H1 (cell line): ENCODE data around the gene TLX1. TPM values are rescaled to one million over a fixed set of nuclear protein-coding genes. Genes with fewer than 3 reads are reported as not detected.

Source experiments
- CTCF ChIA-PET: fragments of 300-600 bp; sonication (Branson Sonifier 250); formaldehyde crosslinking; loops from one replicate; lab custom pipeline; 2021; ENCODE audit not compliant: partially characterized antibody; lab: Charles Lee
- POLR2A ChIA-PET: fragments of 300-600 bp; sonication (Branson Sonifier 250); formaldehyde crosslinking; loops from one replicate; lab custom pipeline; 2021; ENCODE audit warnings: inconsistent platforms; ENCODE audit not compliant: partially characterized antibody; lab: Charles Lee
- DNase-seq, 2 experiments: peaks; one replicate each; pipeline versions ENCODE4 v3.0.0 to v3.0.0-alpha.2; 2010 to 2022; ENCODE audit warnings: low spot score in 2 of 2, low read depth in 1 of 2, mixed read lengths in 1 of 2
- FAIRE-seq: peaks from 2 replicates; lab custom pipeline; 2011; peaks lifted over from hg19 to GRCh38; lab: Jason Lieb, UNC
- H2AFZ ChIP-seq: 2 replicates; pipeline ENCODE4 v1.8.1; 2012; ENCODE audit warnings: low read length, inconsistent platforms
- H2AK5ac ChIP-seq: 2 replicates; pipeline ENCODE4 v1.6.1; 2013; ENCODE audit warnings: low read depth, low read length
- H2BK120ac ChIP-seq: replicated peaks from 2 replicates; pipeline ENCODE3; 2013; ENCODE audit warnings: low read depth, low read length, inconsistent platforms
- H2BK12ac ChIP-seq: 2 replicates; pipeline ENCODE4 v1.6.1; 2013; ENCODE audit warnings: low read depth, low read length
- H2BK15ac ChIP-seq: 2 replicates; pipeline ENCODE4 v1.6.1; 2013; ENCODE audit warnings: low read length
- H2BK20ac ChIP-seq: 2 replicates; pipeline ENCODE4 v1.6.1; 2013; ENCODE audit warnings: low read length
- H2BK5ac ChIP-seq: 2 replicates; pipeline ENCODE4 v1.6.1; 2013; ENCODE audit warnings: low read depth, low read length
- H3K14ac ChIP-seq: 2 replicates; pipeline ENCODE4 v1.6.1; 2013; ENCODE audit warnings: inconsistent platforms; ENCODE audit not compliant: insufficient read length
- H3K18ac ChIP-seq: 2 replicates; pipeline ENCODE4 v1.6.1; 2013; ENCODE audit warnings: low read length; ENCODE audit errors: extremely low read depth
- H3K23ac ChIP-seq: 2 replicates; pipeline ENCODE4 v1.6.1; 2013; ENCODE audit warnings: inconsistent platforms; ENCODE audit not compliant: insufficient read length
- H3K23me2 ChIP-seq: 2 replicates; pipeline ENCODE4 v1.6.1; 2013; ENCODE audit warnings: low read depth, low read length
- H3K27ac ChIP-seq: 2 replicates; pipeline ENCODE4 v1.6.1; 2011; ENCODE audit warnings: low read depth, low read length, inconsistent platforms
- H3K27me3 ChIP-seq, 4 experiments: replicated peaks in 1 of 4; 1 replicate in 1 of 4; 2 replicates in 3 of 4; pipeline versions ENCODE4 v1.6.1 to v1.8.1; 2011 to 2013; ENCODE audit warnings: low read length in 3 of 4, mild to moderate bottlenecking in 3 of 4, inconsistent platforms in 2 of 4, mixed read lengths in 2 of 4, moderate library complexity in 1 of 4; ENCODE audit not compliant: control insufficient read depth in 3 of 4, insufficient read depth in 3 of 4; ENCODE audit errors: extremely low read depth in 1 of 4
- H3K36me3 ChIP-seq, 4 experiments: 2 replicates each; pipeline versions ENCODE4 v1.6.1 to v1.8.1; 2011 to 2013; ENCODE audit warnings: mild to moderate bottlenecking in 4 of 4, low read length in 3 of 4, moderate library complexity in 2 of 4, control low read depth in 1 of 4, inconsistent platforms in 1 of 4; ENCODE audit not compliant: insufficient read depth in 4 of 4, control insufficient read depth in 2 of 4
- H3K4ac ChIP-seq: replicated peaks from 2 replicates; pipeline ENCODE3; 2013; ENCODE audit warnings: low read length, low read depth, mixed read lengths, inconsistent platforms; ENCODE audit not compliant: insufficient read length
- H3K4me1 ChIP-seq, 4 experiments: replicated peaks in 1 of 4; 1 replicate in 1 of 4; 2 replicates in 3 of 4; pipeline versions ENCODE4 v1.6.1 to v1.8.1; 2011 to 2013; ENCODE audit warnings: low read length in 3 of 4, inconsistent platforms in 2 of 4, mixed read lengths in 1 of 4; ENCODE audit not compliant: insufficient read depth in 4 of 4, control insufficient read depth in 3 of 4
- H3K4me2 ChIP-seq, 2 experiments: 2 replicates each; pipeline versions ENCODE4 v1.6.1 to v1.8.1; 2011 to 2013; ENCODE audit warnings: low read depth in 2 of 2, low read length in 2 of 2, control low read depth in 1 of 2, inconsistent platforms in 1 of 2, mild to moderate bottlenecking in 1 of 2; ENCODE audit not compliant: insufficient read depth in 1 of 2
- H3K4me3 ChIP-seq, 4 experiments: fragments of 200-600, 300-600 bp in 1 of 4; sonication (generic), shearing (Covaris generic), sonication (Bioruptor Twin) in 1 of 4; 2 replicates each; pipeline versions ENCODE4 v1.5.1 to v1.8.1; 2011 to 2016; ENCODE audit warnings: low read length in 4 of 4, low read depth in 3 of 4, control low read depth in 2 of 4, inconsistent platforms in 2 of 4, mild to moderate bottlenecking in 2 of 4, mixed read lengths in 1 of 4, moderate library complexity in 1 of 4; ENCODE audit not compliant: insufficient read depth in 2 of 4; ENCODE audit errors: extremely low read depth in 1 of 4
- H3K56ac ChIP-seq: replicated peaks from 2 replicates; pipeline ENCODE3; 2013; ENCODE audit warnings: low read depth, mild to moderate bottlenecking, mixed read lengths, low read length, inconsistent platforms; ENCODE audit not compliant: insufficient read length
- H3K79me1 ChIP-seq: 2 replicates; pipeline ENCODE4 v1.6.1; 2013; ENCODE audit warnings: low read depth, low read length, control low read depth
- H3K79me2 ChIP-seq, 2 experiments: 2 replicates each; pipeline versions ENCODE4 v1.6.1 to v1.8.1; 2012 to 2013; ENCODE audit warnings: low read length in 2 of 2, mild to moderate bottlenecking in 2 of 2, inconsistent platforms in 1 of 2; ENCODE audit not compliant: insufficient read depth in 2 of 2, control insufficient read depth in 1 of 2
- H3K9ac ChIP-seq, 4 experiments: replicated peaks in 1 of 4; 1 replicate in 1 of 4; 2 replicates in 3 of 4; pipeline versions ENCODE4 v1.6.1 to v1.8.1; 2011 to 2013; ENCODE audit warnings: low read depth in 3 of 4, low read length in 3 of 4, control low read depth in 2 of 4, mild to moderate bottlenecking in 2 of 4, moderate library complexity in 2 of 4, inconsistent platforms in 1 of 4; ENCODE audit errors: extremely low read depth in 1 of 4
- H3K9me3 ChIP-seq, 2 experiments: 2 replicates each; pipeline versions ENCODE4 v1.6.1 to v1.8.1; 2012 to 2013; ENCODE audit warnings: mild to moderate bottlenecking in 2 of 2, moderate library complexity in 2 of 2, control low read depth in 1 of 2, inconsistent platforms in 1 of 2, low read depth in 1 of 2, low read length in 1 of 2, mixed read lengths in 1 of 2; ENCODE audit not compliant: insufficient read depth in 2 of 2
- H4K20me1 ChIP-seq, 2 experiments: replicated peaks in 1 of 2; 2 replicates each; pipeline versions ENCODE3 to v1.8.1; 2011 to 2013; ENCODE audit warnings: inconsistent platforms in 2 of 2, low read length in 2 of 2, mild to moderate bottlenecking in 1 of 2; ENCODE audit not compliant: insufficient read depth in 2 of 2, control insufficient read depth in 1 of 2
- H4K5ac ChIP-seq: 2 replicates; pipeline ENCODE4 v1.6.1; 2013; ENCODE audit warnings: low read length, low read depth, mixed read lengths, inconsistent platforms; ENCODE audit not compliant: insufficient read length
- H4K8ac ChIP-seq: 2 replicates; pipeline ENCODE4 v1.8.0; 2013; ENCODE audit warnings: mild to moderate bottlenecking, moderate library complexity, low read length, inconsistent platforms; ENCODE audit not compliant: insufficient read depth; ENCODE audit errors: extremely low read depth
- H4K91ac ChIP-seq: replicated peaks from 2 replicates; pipeline ENCODE3; 2013; ENCODE audit warnings: low read length, mixed read lengths, inconsistent platforms; ENCODE audit not compliant: insufficient read length
- BACH1 ChIP-seq: IDR thresholded peaks from 2 replicates; pipeline ENCODE4 v1.6.1; 2012; ENCODE audit warnings: low read length, improper control_type of control experiment
- EP300 ChIP-seq, 2 experiments: IDR thresholded peaks; 1 replicate in 1 of 2; 2 replicates in 1 of 2; pipeline ENCODE4 v1.6.1; 2011 to 2012; ENCODE audit warnings: low read depth in 2 of 2, low read length in 2 of 2, mild to moderate bottlenecking in 2 of 2, borderline replicate concordance in 1 of 2, inconsistent platforms in 1 of 2, moderate library complexity in 1 of 2
- GABPA ChIP-seq: IDR thresholded peaks from 2 replicates; pipeline ENCODE4 v1.6.1; 2011; ENCODE audit warnings: mild to moderate bottlenecking, low read length, moderate library complexity, borderline replicate concordance; ENCODE audit not compliant: insufficient read depth
- KDM5A ChIP-seq: fragments of 200-600 bp; IDR thresholded peaks from 2 replicates; pipeline ENCODE4 v1.7.1; 2012; ENCODE audit warnings: mild to moderate bottlenecking, low read length, inconsistent platforms, mixed read lengths
- NRF1 ChIP-seq: IDR thresholded peaks from 2 replicates; pipeline ENCODE4 v1.6.1; 2011; ENCODE audit warnings: mild to moderate bottlenecking, low read depth, low read length, improper control_type of control experiment
- RNF2 ChIP-seq: fragments of 200-900, 300-1000 bp; sonication (generic); IDR thresholded peaks from 2 replicates; pipeline ENCODE4 v1.7.1; 2016; ENCODE audit warnings: borderline replicate concordance, low read depth, mild to moderate bottlenecking, antibody characterized with exemption, low read length; ENCODE audit not compliant: poor library complexity, severe bottlenecking; ENCODE audit errors: missing control alignments
- SP2 ChIP-seq: IDR thresholded peaks from 2 replicates; pipeline ENCODE4 v1.6.1; 2012; ENCODE audit warnings: mild to moderate bottlenecking, low read length, inconsistent platforms
- SRF ChIP-seq: IDR thresholded peaks from 2 replicates; pipeline ENCODE4 v1.6.1; 2011; ENCODE audit warnings: mild to moderate bottlenecking, low read depth, low read length, moderate library complexity
- TAF1 ChIP-seq: IDR thresholded peaks from 2 replicates; pipeline ENCODE4 v1.6.1; 2011; ENCODE audit warnings: mild to moderate bottlenecking, low read depth, low read length
- ZNF274 ChIP-seq: IDR thresholded peaks from 2 replicates; pipeline ENCODE4 v1.7.0; 2012; ENCODE audit warnings: low read length, borderline replicate concordance; ENCODE audit errors: extremely low read depth
- WGBS, 2 experiments: shearing (Covaris generic) in 1 of 2; methylation state at CpG; one replicate each; pipeline versions ENCODE4 v1.1.6 to v1.1.7; 2013 to 2015; ENCODE audit warnings: low lambda C conversion rate in 2 of 2, mixed read lengths in 2 of 2, inconsistent platforms in 1 of 2, low coverage in 1 of 2, missing lambda C conversion rate in 1 of 2; ENCODE audit not compliant: insufficient replicate concordance in 2 of 2, insufficient coverage in 1 of 2, insufficient read length in 1 of 2; ENCODE audit errors: extremely low coverage in 1 of 2, missing lambda C conversion rate in 1 of 2; 5-methylcytosine and 5-hydroxymethylcytosine counted together
- polyA plus RNA-seq, 7 experiments: library from polyadenylated mRNA; depleted of rRNA in 3 of 7; stranded (reverse) in 5 of 7; unstranded in 2 of 7; fragments of >200 nt in 5 of 7; fragments of 200-250 nt in 2 of 7; gene quantifications; 1 replicate in 5 of 7; 2 replicates in 1 of 7; 4 replicates in 1 of 7; pipeline versions ENCODE4 v1.2.1 to v1.2.3, GENCODE V29; 2011 to 2013; ENCODE audit warnings: missing spikeins in 2 of 7, mixed read lengths in 2 of 7
- total RNA-seq: library from RNA; stranded (reverse); fragmentation: NEBNext Ultra II Directional; extraction: Animal tissue kit (Norgen Biotek cat#: 25700); gene quantifications from 2 replicates; pipeline ENCODE4 v1.2.1, GENCODE V29; 2021
- TF ChIP-seq, protein P1 (sequence below), 3 experiments: IDR thresholded peaks; 1 replicate in 2 of 3; 2 replicates in 1 of 3; pipeline versions ENCODE4 v1.5.1 to v1.6.1; 2011; ENCODE audit warnings: low read length in 3 of 3, mild to moderate bottlenecking in 3 of 3, inconsistent platforms in 2 of 3, low read depth in 1 of 3, moderate library complexity in 1 of 3; ENCODE audit not compliant: insufficient read depth in 1 of 3; ENCODE audit errors: control extremely low read depth in 1 of 3

Gene TLX1
- total and polyA plus RNA-seq, 2 of the 8 experiments (the other 6 are each of a cell fraction or from before 2014, with no cell fraction given): not detected

DNA sequence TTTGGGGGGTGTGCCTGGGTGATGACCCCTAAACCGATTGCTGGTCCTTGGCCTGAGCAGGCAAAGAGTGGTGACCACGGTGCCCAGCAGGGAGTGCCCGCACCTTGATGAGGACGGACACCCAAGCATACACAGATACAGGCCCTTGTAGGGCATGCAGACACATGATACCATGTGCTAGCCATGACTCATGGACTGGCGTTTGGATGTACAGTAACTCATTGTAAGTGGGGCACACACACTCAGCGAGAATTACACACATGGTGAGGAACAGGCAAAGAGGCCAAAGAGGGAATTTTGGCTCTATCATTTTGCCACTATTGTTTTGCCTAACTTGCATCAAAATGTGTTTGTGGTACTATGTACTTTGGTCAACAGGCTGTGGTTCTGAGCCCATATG lies 45.3 kb upstream of the TLX1 start:
- Histone ChIP-seq H3K9me3 (no peaks in the 10 kb centered on the region), H3K4me2 (no peak overlapping the region), H4K5ac (no peak overlapping the region), H2BK120ac (no peak overlapping the region), H4K8ac (no peak overlapping the region), H3K14ac (no peak overlapping the region), H2AK5ac (no peak overlapping the region), H3K4me3 (no peak overlapping the region), H4K91ac (no peak overlapping the region), H3K36me3 (no peaks in the 10 kb centered on the region), H2BK15ac (no peak overlapping the region), H3K79me2 (no peaks in the 10 kb centered on the region), H3K4me1 (no peaks in the 10 kb centered on the region), H4K20me1 (peaks cover 0 to 1% of the 10 kb centered on the region in 2 experiments), H3K18ac (no peak overlapping the region), H3K23me2 (no peaks in the 10 kb centered on the region), H3K9ac (no peak overlapping the region), H2BK20ac (no peak overlapping the region), H3K23ac (no peak overlapping the region), H3K4ac (no peak overlapping the region), H2BK12ac (no peak overlapping the region), H3K79me1 (no peaks in the 10 kb centered on the region), H3K27me3 (peaks cover 0 to 19% (median 4%) of the 10 kb centered on the region in 4 experiments; a peak in 5 of 7 replicates), H3K56ac (no peak overlapping the region), H3K27ac (no peak overlapping the region), H2AFZ (no peak overlapping the region), H2BK5ac (no peak overlapping the region)
- FAIRE-seq (no peak), DNase-seq (no peak)
- POLR2A ChIA-PET: no interaction called here
- CTCF ChIA-PET: interaction anchor here (0.6 to 59.5 kb wide), 7 partner anchors 13 to 211 kb away, joined by 3 to 2176 read pairs (median 4); partner anchors contain the start of genes KAZALD1, PDZD7 and SFXN3
- 90% methylated on average over 6 of the region's 6 CpGs; no CpG with 5 or more reads in 1 of the 2 experiments for WGBS, 2 experiments
- no peak for TF ChIP-seq BACH1
- TF ChIP-seq KDM5A: no peak
- TF ChIP-seq NRF1: no peak
- no peak for TF ChIP-seq SP2
- no peak for TF ChIP-seq GABPA
- no peak for TF ChIP-seq ZNF274
- TF ChIP-seq RNF2: no peak
- TF ChIP-seq EP300 (IDR thresholded peaks at IDR 0.05; ENCODE audit: borderline replicate concordance in 1 of 2, low read depth in 2 of 2, low read length in 2 of 2): no peak
- TF ChIP-seq, protein P1, sequence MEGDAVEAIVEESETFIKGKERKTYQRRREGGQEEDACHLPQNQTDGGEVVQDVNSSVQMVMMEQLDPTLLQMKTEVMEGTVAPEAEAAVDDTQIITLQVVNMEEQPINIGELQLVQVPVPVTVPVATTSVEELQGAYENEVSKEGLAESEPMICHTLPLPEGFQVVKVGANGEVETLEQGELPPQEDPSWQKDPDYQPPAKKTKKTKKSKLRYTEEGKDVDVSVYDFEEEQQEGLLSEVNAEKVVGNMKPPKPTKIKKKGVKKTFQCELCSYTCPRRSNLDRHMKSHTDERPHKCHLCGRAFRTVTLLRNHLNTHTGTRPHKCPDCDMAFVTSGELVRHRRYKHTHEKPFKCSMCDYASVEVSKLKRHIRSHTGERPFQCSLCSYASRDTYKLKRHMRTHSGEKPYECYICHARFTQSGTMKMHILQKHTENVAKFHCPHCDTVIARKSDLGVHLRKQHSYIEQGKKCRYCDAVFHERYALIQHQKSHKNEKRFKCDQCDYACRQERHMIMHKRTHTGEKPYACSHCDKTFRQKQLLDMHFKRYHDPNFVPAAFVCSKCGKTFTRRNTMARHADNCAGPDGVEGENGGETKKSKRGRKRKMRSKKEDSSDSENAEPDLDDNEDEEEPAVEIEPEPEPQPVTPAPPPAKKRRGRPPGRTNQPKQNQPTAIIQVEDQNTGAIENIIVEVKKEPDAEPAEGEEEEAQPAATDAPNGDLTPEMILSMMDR (IDR thresholded peaks at IDR 0.05; ENCODE audit: control extremely low read depth in 1 of 3, insufficient read depth in 1 of 3, low read depth in 1 of 3, low read length in 3 of 3): no peak
- TF ChIP-seq TAF1: no peak
- no peak for TF ChIP-seq SRF
